BLaER1 treated with 17β-estradiol and CSF1 and Interleukin-3, amounts not matched to agents 10 nM and 100 nM (cell line): ENCODE measurements around the gene CXCL10.
"Not testable (repeated sequence)": the region's sequence is repeated elsewhere in the genome, so short reads cannot be mapped to it uniquely, and the experiment has no call there.

Experiments used
- H3K27ac ChIP-seq, 11 experiments: shearing (Covaris generic); formaldehyde crosslinking; 2 replicates each; pipeline ENCODE4 v1.8.1; 2022
- H3K27me3 ChIP-seq, 11 experiments: shearing (Covaris generic); formaldehyde crosslinking; 2 replicates each; pipeline ENCODE4 v1.8.1; 2022
- H3K36me3 ChIP-seq, 11 experiments: shearing (Covaris generic); formaldehyde crosslinking; 2 replicates each; pipeline ENCODE4 v1.8.1; 2022
- H3K4me1 ChIP-seq, 10 experiments: shearing (Covaris generic); formaldehyde crosslinking; 2 replicates each; pipeline ENCODE4 v1.8.1; 2022
- H3K4me2 ChIP-seq, 11 experiments: shearing (Covaris generic); formaldehyde crosslinking; 2 replicates each; pipeline ENCODE4 v1.8.1; 2022
- H3K4me3 ChIP-seq, 10 experiments: shearing (Covaris generic); formaldehyde crosslinking; 2 replicates each; pipeline ENCODE4 v1.8.1; 2022
- H3K9ac ChIP-seq, 11 experiments: shearing (Covaris generic); formaldehyde crosslinking; 2 replicates each; pipeline ENCODE4 v1.8.1; 2022
- H3K9me3 ChIP-seq, 11 experiments: shearing (Covaris generic); formaldehyde crosslinking; replicated peaks in 1 of 11; 2 replicates each; pipeline ENCODE4 v1.8.1; 2022
- H4K20me1 ChIP-seq, 11 experiments: shearing (Covaris generic); formaldehyde crosslinking; 2 replicates each; pipeline ENCODE4 v1.8.1; 2022
- Cebpa-rat ChIP-seq, 11 experiments: shearing (Covaris generic); IDR thresholded peaks; 2 replicates each; pipeline ENCODE4 v1.8.1; 2022

The CXCL10 gene

GRCh38 chr4:76058302-76058701 lies 35.0 kb upstream of the CXCL10 start:
- no peaks in the 10 kb centered on the region for H3K9me3 ChIP-seq
- no peak for TF ChIP-seq Cebpa-rat (IDR thresholded peaks at IDR 0.05)
- no peaks in the 10 kb centered on the region for H3K36me3 ChIP-seq
- no peak overlapping the region for H3K4me3 ChIP-seq
- no peaks in the 10 kb centered on the region for H3K27me3 ChIP-seq
- H3K9ac ChIP-seq = no peak overlapping the region
- peak overlapping the region in 4 of 11 experiments; percentile 71 to 80 (median 76); a peak in 6 of 22 replicates for H3K4me2 ChIP-seq
- H3K4me1 ChIP-seq = peaks cover 0 to 72% (median 38%) of the 10 kb centered on the region in 10 experiments; a peak in 16 of 20 replicates
- no peaks in the 10 kb centered on the region for H4K20me1 ChIP-seq
- H3K27ac ChIP-seq = peak overlapping the region in 7 of 11 experiments; percentile 54 to 80 (median 66); a peak in 10 of 22 replicates

- no peaks in the 10 kb centered on the region for H4K20me1 ChIP-seq
- no peaks in the 10 kb centered on the region for H3K9me3 ChIP-seq
- no peak overlapping the region for H3K9ac ChIP-seq
- no peak overlapping the region for H3K4me3 ChIP-seq
- peaks cover 0 to 44% (median 20%) of the 10 kb centered on the region in 10 experiments; a peak in 16 of 20 replicates for H3K4me1 ChIP-seq
- no peak overlapping the region for H3K27ac ChIP-seq
- no peak for TF ChIP-seq Cebpa-rat (IDR thresholded peaks at IDR 0.05)
- no peaks in the 10 kb centered on the region for H3K27me3 ChIP-seq
- H3K36me3 ChIP-seq = no peaks in the 10 kb centered on the region
- peak overlapping the region in 1 of 11 experiments; percentile 24; a peak in 2 of 22 replicates for H3K4me2 ChIP-seq
Observed at GRCh38 chr4:76055421-76055820, 32.1 kb upstream of the CXCL10 start.

- H4K20me1 ChIP-seq = no peaks in the 10 kb centered on the region
- H3K27me3 ChIP-seq = no peaks in the 10 kb centered on the region
- H3K4me1 ChIP-seq = peaks cover 0 to 40% (median 16%) of the 10 kb centered on the region in 10 experiments; a peak in 16 of 20 replicates
- no peaks in the 10 kb centered on the region for H3K36me3 ChIP-seq
- no peak overlapping the region for H3K4me3 ChIP-seq
- H3K9me3 ChIP-seq = no peaks in the 10 kb centered on the region
- H3K27ac ChIP-seq = no peak overlapping the region
- H3K9ac ChIP-seq = no peak overlapping the region
- H3K4me2 ChIP-seq = peak overlapping the region in 3 of 11 experiments; percentile 8 to 24 (median 18); a peak in 1 of 22 replicates
- no peak for TF ChIP-seq Cebpa-rat (IDR thresholded peaks at IDR 0.05)
Observed at GRCh38 chr4:76055016-76055415, 31.7 kb upstream of the CXCL10 start.

- Histone ChIP-seq H4K20me1 (no peaks in the 10 kb centered on the region), H3K4me2 (no peak overlapping the region), H3K4me3 (no peak overlapping the region), H3K9ac (no peak overlapping the region), H3K27ac (no peak overlapping the region), H3K4me1 (peaks cover 0 to 27% (median 3%) of the 10 kb centered on the region in 10 experiments; a peak in 14 of 20 replicates), H3K27me3 (no peaks in the 10 kb centered on the region), H3K36me3 (no peaks in the 10 kb centered on the region), H3K9me3 (no peaks in the 10 kb centered on the region)
- no peak for TF ChIP-seq Cebpa-rat (IDR thresholded peaks at IDR 0.05)
Observed at GRCh38 chr4:76053730-76054129, 30.4 kb upstream of the CXCL10 start.

- H3K4me2 ChIP-seq, H3K9me3 ChIP-seq, H4K20me1 ChIP-seq, H3K27me3 ChIP-seq, H3K4me3 ChIP-seq, H3K9ac ChIP-seq, H3K36me3 ChIP-seq, H3K27ac ChIP-seq: not testable (repeated sequence)
- H3K4me1 ChIP-seq = peaks cover 0 to 12% (median 8%) of the 10 kb centered on the region in 10 experiments; a peak in 11 of 20 replicates
Observed at GRCh38 chr4:76050560-76051050, 27.3 kb upstream of the CXCL10 start.

- not testable (repeated sequence) for H3K4me3 ChIP-seq, H3K4me2 ChIP-seq, H3K27ac ChIP-seq, H3K27me3 ChIP-seq, H4K20me1 ChIP-seq, H3K9ac ChIP-seq, H3K4me1 ChIP-seq, H3K9me3 ChIP-seq, H3K36me3 ChIP-seq
Observed at GRCh38 chr4:76049860-76050416, 26.6 kb upstream of the CXCL10 start.

GRCh38 chr4:76044686-76045085 lies 21.4 kb upstream of the CXCL10 start:
- not testable (repeated sequence) for H3K4me3 ChIP-seq, H3K36me3 ChIP-seq, H3K4me1 ChIP-seq, H3K27me3 ChIP-seq, H4K20me1 ChIP-seq, H3K9ac ChIP-seq, H3K4me2 ChIP-seq, H3K27ac ChIP-seq
- peaks cover 0 to 13% (median 6%) of the 10 kb centered on the region in 11 experiments; a peak in 13 of 22 replicates for H3K9me3 ChIP-seq

- H4K20me1 ChIP-seq, H3K4me3 ChIP-seq, H3K27me3 ChIP-seq, H3K4me2 ChIP-seq, H3K36me3 ChIP-seq, H3K27ac ChIP-seq, H3K9ac ChIP-seq, H3K4me1 ChIP-seq: not testable (repeated sequence)
- peaks cover 0 to 13% (median 6%) of the 10 kb centered on the region in 11 experiments; a peak in 13 of 22 replicates for H3K9me3 ChIP-seq
Observed at GRCh38 chr4:76043306-76043705, 20.0 kb upstream of the CXCL10 start.

GRCh38 chr4:76042241-76042998 lies 19.1 kb upstream of the CXCL10 start:
- H4K20me1 ChIP-seq, H3K4me3 ChIP-seq, H3K36me3 ChIP-seq, H3K27me3 ChIP-seq, H3K4me2 ChIP-seq, H3K27ac ChIP-seq, H3K9ac ChIP-seq, H3K4me1 ChIP-seq: not testable (repeated sequence)
- peaks cover 0 to 13% (median 6%) of the 10 kb centered on the region in 11 experiments; a peak in 13 of 22 replicates for H3K9me3 ChIP-seq

- Histone ChIP-seq H3K27ac (peak overlapping the region in 1 of 11 experiments; percentile 14; a peak in 2 of 22 replicates), H3K4me2 (no peak overlapping the region), H3K9me3 (no peaks in the 10 kb centered on the region), H3K36me3 (no peaks in the 10 kb centered on the region), H3K27me3 (no peaks in the 10 kb centered on the region), H3K4me1 (peaks cover 0 to 21% (median 11%) of the 10 kb centered on the region in 10 experiments; a peak in 13 of 20 replicates), H3K9ac (no peak overlapping the region), H4K20me1 (no peaks in the 10 kb centered on the region), H3K4me3 (no peak overlapping the region)
- TF ChIP-seq Cebpa-rat (IDR thresholded peaks at IDR 0.05) = no peak
Observed at GRCh38 chr4:76036855-76037254, 13.6 kb upstream of the CXCL10 start.
